B cell (primary cell): ENCODE measurements around the gene SPTBN1. TPM values are rescaled to one million over a fixed set of nuclear protein-coding genes. Genes with fewer than 3 reads are reported as not detected.

Experiments used
- ATAC-seq: fragments of 200-7000 bp; cut with Tn5 transposase; one replicate; pipeline ENCODE4 v1.10.0; 2021; ENCODE audit warnings: low read depth, mild to moderate bottlenecking, moderate number of reproducible peaks, moderate library complexity
- CTCF ChIA-PET: fragments of 350-600 bp; sonication (Branson Sonifier 250); formaldehyde crosslinking; loops from one replicate; lab custom pipeline; 2021; ENCODE audit warnings: antibody characterized with exemption, inconsistent platforms; lab: Charles Lee
- POLR2A ChIA-PET: fragments of 350-600 bp; sonication (Branson Sonifier 250); formaldehyde crosslinking; loops from one replicate; lab custom pipeline; 2021; ENCODE audit warnings: antibody characterized with exemption; lab: Charles Lee
- DNase-seq: peaks from one replicate; pipeline ENCODE4 v3.0.0; 2013
- H2AFZ ChIP-seq: 2 replicates; pipeline ENCODE4 v1.6.1; 2012; ENCODE audit warnings: mild to moderate bottlenecking, low read depth, low read length; ENCODE audit not compliant: insufficient read depth, poor library complexity, severe bottlenecking
- H3K27ac ChIP-seq, 2 donors: 1 replicate in 1 of 2; 2 replicates in 1 of 2; pipeline ENCODE4 v1.5.1; 2012 to 2013; ENCODE audit warnings: low read length in 2 of 2, mild to moderate bottlenecking in 2 of 2, moderate library complexity in 1 of 2
- H3K27me3 ChIP-seq, 4 experiments: fragments of 200-600 bp in 1 of 4; sonication (generic) in 1 of 4; replicated peaks in 1 of 4; 1 replicate in 2 of 4; 2 replicates in 2 of 4; pipeline versions ENCODE4 v1.6.1 to v1.7.0; 2013 to 2016; ENCODE audit warnings: low read length in 3 of 4, mild to moderate bottlenecking in 2 of 4, mixed read lengths in 1 of 4, moderate library complexity in 1 of 4; ENCODE audit not compliant: insufficient read depth in 4 of 4, control insufficient read depth in 3 of 4; ENCODE audit errors: control extremely low read depth in 1 of 4
- H3K36me3 ChIP-seq, 2 experiments: replicated peaks in 1 of 2; 1 replicate in 1 of 2; 2 replicates in 1 of 2; pipeline versions ENCODE4 v1.6.1 to v1.7.1; 2013; ENCODE audit warnings: low read length in 1 of 2; ENCODE audit not compliant: insufficient read depth in 2 of 2, control insufficient read depth in 1 of 2; ENCODE audit errors: control extremely low read depth in 1 of 2, extremely low read depth in 1 of 2
- H3K4me1 ChIP-seq, 2 donors: fragments of 200-600 bp in 1 of 2; sonication (generic) in 1 of 2; 1 replicate in 1 of 2; 2 replicates in 1 of 2; pipeline versions ENCODE4 v1.5.1 to v1.6.1; 2013 to 2017; ENCODE audit warnings: low read length in 2 of 2; ENCODE audit not compliant: control insufficient read depth in 2 of 2, insufficient read depth in 2 of 2
- H3K4me2 ChIP-seq: replicated peaks from 2 replicates; pipeline ENCODE3; 2012; ENCODE audit warnings: mild to moderate bottlenecking, low read depth, low read length; ENCODE audit not compliant: poor library complexity, severe bottlenecking
- H3K4me3 ChIP-seq, 5 experiments: fragments of 200-600 bp in 1 of 5; sonication (generic) in 1 of 5; 1 replicate in 3 of 5; 2 replicates in 2 of 5; pipeline versions ENCODE4 v1.5.1 to v1.7.0; 2011 to 2016; ENCODE audit warnings: low read length in 4 of 5, mild to moderate bottlenecking in 4 of 5, low read depth in 2 of 5, control low read depth in 1 of 5, moderate library complexity in 1 of 5; ENCODE audit not compliant: insufficient read depth in 1 of 5; ENCODE audit errors: control extremely low read depth in 1 of 5, extremely low read depth in 1 of 5
- H3K79me2 ChIP-seq: fragments of 200-600 bp; sonication (generic); one replicate; pipeline ENCODE4 v1.6.0; 2016; ENCODE audit warnings: low read length; ENCODE audit not compliant: control insufficient read depth, insufficient read depth
- H3K9ac ChIP-seq: fragments of 200-600 bp; sonication (generic); 2 replicates; pipeline ENCODE4 v1.6.1; 2017; ENCODE audit warnings: mild to moderate bottlenecking, low read length, moderate library complexity
- H3K9me3 ChIP-seq, 3 donors: one replicate each; pipeline versions ENCODE4 v1.6.1 to v1.7.1; 2013; ENCODE audit warnings: low read length in 2 of 3; ENCODE audit not compliant: control insufficient read depth in 2 of 3, insufficient read depth in 1 of 3; ENCODE audit errors: control extremely low read depth in 1 of 3
- H4K20me1 ChIP-seq: 2 replicates; pipeline ENCODE4 v1.6.0; 2012; ENCODE audit warnings: mild to moderate bottlenecking, low read length; ENCODE audit not compliant: insufficient read depth, control insufficient read depth, poor library complexity, severe bottlenecking
- H3K27ac Mint-ChIP-seq: one replicate; pipeline ENCODE4 v1.8.0; 2021; ENCODE audit warnings: mixed read lengths
- H3K27me3 Mint-ChIP-seq: one replicate; pipeline ENCODE4 v1.8.0; 2021; ENCODE audit warnings: mixed read lengths
- H3K4me1 Mint-ChIP-seq: one replicate; pipeline ENCODE4 v1.8.0; 2021; ENCODE audit warnings: mixed read lengths
- H3K4me3 Mint-ChIP-seq: one replicate; pipeline ENCODE4 v1.8.0; 2021; ENCODE audit warnings: mixed read lengths
- H3K9me3 Mint-ChIP-seq: one replicate; pipeline ENCODE4 v1.8.0; 2022; ENCODE audit warnings: mixed read lengths; ENCODE audit not compliant: insufficient read depth
- CTCF ChIP-seq: fragments of 200-600 bp; IDR thresholded peaks from one replicate; pipeline ENCODE4 v1.8.0; 2022; ENCODE audit warnings: antibody characterized with exemption, mild to moderate bottlenecking
- EZH2 ChIP-seq: IDR thresholded peaks from 2 replicates; pipeline ENCODE4 v1.6.1; 2012; ENCODE audit warnings: borderline replicate concordance, low read depth, mild to moderate bottlenecking, moderate library complexity, low read length; ENCODE audit not compliant: insufficient read depth, poor library complexity, severe bottlenecking
- WGBS: methylation state at CpG from one replicate; pipeline ENCODE4 v1.1.5; 2013; ENCODE audit warnings: missing lambda C conversion rate; ENCODE audit not compliant: insufficient coverage; 5-methylcytosine and 5-hydroxymethylcytosine counted together
- intact Hi-C: fragments of 100-400 bp; cut with micrococcal nuclease; formaldehyde crosslinking; loops from one replicate; pipeline ENCODE4 v1.10.0; 2022
- polyA plus RNA-seq: library from polyadenylated mRNA; depleted of rRNA; stranded (reverse); fragments of >200 nt; gene quantifications from 2 replicates; pipeline ENCODE4 v1.2.3, GENCODE V29; 2012
- total RNA-seq, 2 donors: library from RNA; stranded (reverse); fragments of 120-200 nt in 1 of 2; gene quantifications; 1 replicate in 1 of 2; 2 replicates in 1 of 2; pipeline versions ENCODE4 v1.2.3 to v1.2.4, GENCODE V29; 2013 to 2022

SPTBN1 gene
- total and polyA plus RNA-seq, 2 donors (not counting 1 experiment from before 2014, with no cell fraction given): 43.7 to 144 TPM

GRCh38 chr2:54456612-54457322, 640 bp downstream of the SPTBN1 start:
- Mint-ChIP-seq H3K27me3 (peaks cover 45% of the 10 kb centered on the region), H3K27ac (no peak overlapping the region), H3K9me3 (no peaks in the 10 kb centered on the region), H3K4me1 (peaks cover 18% of the 10 kb centered on the region), H3K4me3 (peak overlapping the region; percentile 96)
- H3K79me2 ChIP-seq: no peaks in the 10 kb centered on the region
- peak overlapping the region; percentile 21 to 70 (median 51) for H3K4me3 ChIP-seq
- ATAC-seq (peak; percentile 25), DNase-seq (peak; percentile 42)
- H3K4me2 ChIP-seq: peak overlapping the region; percentile 90
- no peaks in the 10 kb centered on the region for H4K20me1 ChIP-seq
- 0% methylated on average over 67 of the region's 87 CpGs for WGBS
- intact Hi-C loops: no loop called here
- ChIA-PET CTCF (no interaction called here), POLR2A (no interaction called here)
- H3K27ac ChIP-seq: no peak overlapping the region
- H3K27me3 ChIP-seq: peaks cover 0 to 45% (median 36%) of the 10 kb centered on the region in 4 experiments
- H3K9me3 ChIP-seq: no peaks in the 10 kb centered on the region
- H3K4me1 ChIP-seq: peaks cover 18 to 26% of the 10 kb centered on the region in 2 donors
- peak overlapping the region; percentile 62 for H3K9ac ChIP-seq
- peak overlapping the region; percentile 48 for H2AFZ ChIP-seq
- H3K36me3 ChIP-seq: no peaks in the 10 kb centered on the region
- TF ChIP-seq EZH2 (no peak), CTCF (no peak)

GRCh38 chr2:54457323-54458023, 1.3 kb downstream of the SPTBN1 start:
- DNase-seq: peak; percentile 45
- intact Hi-C loops: no loop called here
- H3K27ac Mint-ChIP-seq: peak overlapping the region; percentile 32
- TF ChIP-seq CTCF (no peak), EZH2 (no peak)
- no peaks in the 10 kb centered on the region for H3K36me3 ChIP-seq
- H3K79me2 ChIP-seq: no peaks in the 10 kb centered on the region
- peaks cover 0 to 45% (median 36%) of the 10 kb centered on the region in 4 experiments for H3K27me3 ChIP-seq
- peak overlapping the region; percentile 62 for H3K9ac ChIP-seq
- ChIA-PET POLR2A (no interaction called here), CTCF (no interaction called here)
- under 1% methylated on average over 30 of the region's 35 CpGs for WGBS
- peak overlapping the region; percentile 48 for H2AFZ ChIP-seq
- H3K9me3 ChIP-seq: no peaks in the 10 kb centered on the region
- H3K27me3 Mint-ChIP-seq: peaks cover 46% of the 10 kb centered on the region
- peak overlapping the region; percentile 90 for H3K4me2 ChIP-seq
- ATAC-seq: peak; percentile 44
- H3K4me1 Mint-ChIP-seq: peaks cover 18% of the 10 kb centered on the region
- peak overlapping the region; percentile 21 to 70 (median 51) for H3K4me3 ChIP-seq
- H3K27ac ChIP-seq: no peak overlapping the region
- H3K4me3 Mint-ChIP-seq: peak overlapping the region; percentile 96
- H4K20me1 ChIP-seq: no peaks in the 10 kb centered on the region
- H3K9me3 Mint-ChIP-seq: no peaks in the 10 kb centered on the region
- H3K4me1 ChIP-seq: peaks cover 18 to 26% of the 10 kb centered on the region in 2 donors
